ENCODE measurements around the gene PPP6R2.

DNA sequence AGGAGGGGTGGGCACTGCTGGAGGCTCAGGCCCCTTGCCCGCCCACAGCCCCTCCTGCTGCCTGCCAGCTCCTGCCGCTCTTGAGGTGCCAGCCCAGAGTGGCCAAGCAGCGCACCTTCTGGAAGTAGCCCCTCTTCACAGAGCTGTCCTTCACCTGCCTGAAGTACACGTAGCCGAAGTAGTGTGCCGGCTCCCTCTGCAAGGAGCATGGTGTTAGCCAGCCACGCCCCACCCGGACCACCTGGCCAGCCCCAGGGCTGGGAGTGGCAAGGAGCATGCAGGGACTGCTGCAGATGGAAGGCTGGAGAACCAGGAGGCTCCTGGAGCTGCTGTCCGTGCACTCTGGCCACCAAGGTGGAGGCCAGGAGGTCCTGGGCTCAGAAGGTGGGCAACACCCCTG is 25.9 kb upstream of the PPP6R2 start:
- TF ChIP-seq EZH2phosphoT487 (IDR thresholded peaks at IDR 0.05) (no peak), EZH2 (IDR thresholded peaks at IDR 0.05) (no peak)
- TF ChIP-seq, protein P1, sequence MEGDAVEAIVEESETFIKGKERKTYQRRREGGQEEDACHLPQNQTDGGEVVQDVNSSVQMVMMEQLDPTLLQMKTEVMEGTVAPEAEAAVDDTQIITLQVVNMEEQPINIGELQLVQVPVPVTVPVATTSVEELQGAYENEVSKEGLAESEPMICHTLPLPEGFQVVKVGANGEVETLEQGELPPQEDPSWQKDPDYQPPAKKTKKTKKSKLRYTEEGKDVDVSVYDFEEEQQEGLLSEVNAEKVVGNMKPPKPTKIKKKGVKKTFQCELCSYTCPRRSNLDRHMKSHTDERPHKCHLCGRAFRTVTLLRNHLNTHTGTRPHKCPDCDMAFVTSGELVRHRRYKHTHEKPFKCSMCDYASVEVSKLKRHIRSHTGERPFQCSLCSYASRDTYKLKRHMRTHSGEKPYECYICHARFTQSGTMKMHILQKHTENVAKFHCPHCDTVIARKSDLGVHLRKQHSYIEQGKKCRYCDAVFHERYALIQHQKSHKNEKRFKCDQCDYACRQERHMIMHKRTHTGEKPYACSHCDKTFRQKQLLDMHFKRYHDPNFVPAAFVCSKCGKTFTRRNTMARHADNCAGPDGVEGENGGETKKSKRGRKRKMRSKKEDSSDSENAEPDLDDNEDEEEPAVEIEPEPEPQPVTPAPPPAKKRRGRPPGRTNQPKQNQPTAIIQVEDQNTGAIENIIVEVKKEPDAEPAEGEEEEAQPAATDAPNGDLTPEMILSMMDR (IDR thresholded peaks at IDR 0.05): no peak
